T follicular helper cell (primary cell): ENCODE data around the gene CARS1.

Source experiments
- DNase-seq: peaks from one replicate; pipeline ENCODE4 v3.0.0-alpha.2; 2020; ENCODE audit warnings: low read depth

The CARS1 gene

GRCh38 chr11:2955906-2956476 lies 101.2 kb downstream of the CARS1 start:
- no peak for DNase-seq

DNA sequence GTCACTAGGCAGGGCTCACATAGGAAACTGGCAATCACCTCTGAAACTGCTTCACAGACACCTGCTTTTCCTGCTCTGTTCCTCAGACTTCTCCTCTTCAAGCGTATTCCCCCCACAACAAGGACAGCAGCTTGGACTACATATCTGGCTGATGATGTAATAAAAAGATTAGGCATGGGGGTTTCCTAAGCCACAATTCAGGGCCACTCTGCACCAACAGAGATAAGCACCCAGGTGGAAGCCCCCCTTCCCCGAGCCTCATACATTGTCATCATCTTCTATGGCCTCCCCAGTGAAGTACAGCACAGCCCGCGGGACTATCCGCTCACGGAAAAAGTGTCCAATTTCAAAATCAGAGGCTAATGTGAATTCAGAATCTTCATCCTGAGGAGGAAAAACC lies 103.0 kb downstream of the CARS1 start:
- DNase-seq, result no peak

DNA sequence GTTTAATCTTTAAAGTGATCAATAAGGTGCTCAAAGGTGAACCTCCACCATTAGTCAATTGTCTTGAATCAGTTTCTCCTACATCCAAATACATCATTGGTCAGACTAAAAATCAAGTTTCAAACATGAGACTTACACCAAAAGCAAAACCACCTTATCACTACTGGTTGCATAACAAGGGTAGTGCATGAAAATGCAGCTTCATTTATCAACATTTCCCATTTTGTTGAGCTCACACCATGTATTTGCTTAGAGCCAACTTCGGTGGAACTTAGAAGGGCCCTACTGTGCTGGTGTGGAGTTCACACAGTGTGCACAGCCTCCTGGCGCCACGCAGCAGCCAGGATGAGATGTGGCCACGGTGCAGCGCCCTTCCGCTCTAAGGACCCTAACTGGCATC lies 104.9 kb downstream of the CARS1 start:
- DNase-seq, result no peak

GRCh38 chr11:2951231-2952110 lies 105.8 kb downstream of the CARS1 start:
- DNase-seq, result no peak
